Fibroblast of lung (primary cell): ENCODE measurements around the gene RIF1.

Experiments
- EZH2 ChIP-seq: IDR thresholded peaks from 2 replicates; pipeline ENCODE4 v1.5.1; 2012; ENCODE audit warnings: low read length, control low read depth, mild to moderate bottlenecking; ENCODE audit errors: missing control alignments
- TF ChIP-seq, protein P1 (sequence below), 2 donors: IDR thresholded peaks in 1 of 2; conservative IDR thresholded peaks in 1 of 2; 1 replicate in 1 of 2; 2 replicates in 1 of 2; pipeline ENCODE4 v1.5.1; 2011 to 2012; ENCODE audit warnings: low read length in 2 of 2, control low read depth in 1 of 2, inconsistent platforms in 1 of 2, low read depth in 1 of 2, mild to moderate bottlenecking in 1 of 2

DNA sequence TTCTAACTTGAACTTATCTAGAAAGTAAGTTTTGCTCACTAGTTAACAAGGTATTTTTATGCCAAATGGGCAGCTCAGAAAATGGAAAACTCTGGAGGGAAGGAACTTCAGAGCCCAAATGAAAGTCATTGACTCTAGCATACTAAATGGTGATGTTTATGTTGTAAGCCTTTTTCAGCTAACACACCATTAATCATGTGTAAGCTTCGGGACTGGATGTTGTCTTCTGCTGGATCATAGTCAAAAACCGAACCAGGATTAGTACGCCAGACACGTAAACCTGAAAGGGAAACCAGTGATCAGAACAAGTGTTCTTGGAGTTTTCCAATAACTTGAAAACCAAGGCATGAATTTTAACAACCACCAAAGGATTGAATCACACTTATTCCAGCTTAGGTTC is 81.8 kb downstream of the RIF1 start:
- TF ChIP-seq, protein P1, sequence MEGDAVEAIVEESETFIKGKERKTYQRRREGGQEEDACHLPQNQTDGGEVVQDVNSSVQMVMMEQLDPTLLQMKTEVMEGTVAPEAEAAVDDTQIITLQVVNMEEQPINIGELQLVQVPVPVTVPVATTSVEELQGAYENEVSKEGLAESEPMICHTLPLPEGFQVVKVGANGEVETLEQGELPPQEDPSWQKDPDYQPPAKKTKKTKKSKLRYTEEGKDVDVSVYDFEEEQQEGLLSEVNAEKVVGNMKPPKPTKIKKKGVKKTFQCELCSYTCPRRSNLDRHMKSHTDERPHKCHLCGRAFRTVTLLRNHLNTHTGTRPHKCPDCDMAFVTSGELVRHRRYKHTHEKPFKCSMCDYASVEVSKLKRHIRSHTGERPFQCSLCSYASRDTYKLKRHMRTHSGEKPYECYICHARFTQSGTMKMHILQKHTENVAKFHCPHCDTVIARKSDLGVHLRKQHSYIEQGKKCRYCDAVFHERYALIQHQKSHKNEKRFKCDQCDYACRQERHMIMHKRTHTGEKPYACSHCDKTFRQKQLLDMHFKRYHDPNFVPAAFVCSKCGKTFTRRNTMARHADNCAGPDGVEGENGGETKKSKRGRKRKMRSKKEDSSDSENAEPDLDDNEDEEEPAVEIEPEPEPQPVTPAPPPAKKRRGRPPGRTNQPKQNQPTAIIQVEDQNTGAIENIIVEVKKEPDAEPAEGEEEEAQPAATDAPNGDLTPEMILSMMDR (conservative IDR thresholded peaks at IDR 0.05 in 1 of 2, IDR thresholded peaks at IDR 0.05 in 1 of 2; ENCODE audit: low read depth in 1 of 2, low read length in 2 of 2) = no peak
- no peak for TF ChIP-seq EZH2
